ENCODE data around the gene GSC2. TPM values are rescaled to one million over a fixed set of nuclear protein-coding genes. Genes with fewer than 3 reads are reported as not detected.

Gene GSC2
- total RNA-seq, 1 donor from 2014 or later, result not detected

GRCh38 chr22:19172213-19173046 lies 22.3 kb upstream of the GSC2 start:
- H3K36me3 Mint-ChIP-seq (ENCODE audit: low read depth), result no peaks in the 10 kb centered on the region
- TF ChIP-seq CTCF (conservative IDR thresholded peaks at IDR 0.05), result no peak
- H3K4me3 Mint-ChIP-seq, result peak overlapping the region; percentile 95
- H3K4me1 Mint-ChIP-seq, result peaks cover 38% of the 10 kb centered on the region
- DNase-seq (ENCODE audit: low read depth, low spot score), result no peak
- peak overlapping the region; percentile 92 for H3K27ac Mint-ChIP-seq (ENCODE audit: unreplicated experiment)
- no peaks in the 10 kb centered on the region for H3K9me3 Mint-ChIP-seq
- H3K27me3 Mint-ChIP-seq (ENCODE audit: low read depth), result peaks cover 49% of the 10 kb centered on the region

DNA sequence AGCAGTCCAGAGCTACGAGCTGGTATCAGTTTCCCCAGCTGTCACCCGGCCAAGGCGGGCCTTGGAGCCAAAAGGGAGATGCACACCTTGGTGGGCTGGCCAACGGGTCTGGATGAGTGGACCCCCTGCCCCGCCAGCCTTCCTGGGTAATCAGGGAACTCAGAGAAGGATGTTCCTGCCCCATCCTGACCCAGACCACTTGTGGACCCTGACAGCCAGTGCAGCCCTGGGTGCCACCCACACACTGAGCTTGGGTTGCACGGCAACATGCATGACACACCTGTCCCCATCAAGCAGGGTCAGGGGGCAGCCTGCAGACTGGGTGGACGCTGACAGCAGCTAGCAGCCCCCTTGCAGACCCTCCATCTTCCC lies 19.8 kb upstream of the GSC2 start:
- no peak for TF ChIP-seq CTCF (conservative IDR thresholded peaks at IDR 0.05)
- DNase-seq (ENCODE audit: low read depth, low spot score), result no peak
- Mint-ChIP-seq H3K27me3 (ENCODE audit: low read depth) (peaks cover 72% of the 10 kb centered on the region), H3K27ac (ENCODE audit: unreplicated experiment) (no peak overlapping the region), H3K4me1 (peaks cover 30% of the 10 kb centered on the region), H3K9me3 (no peaks in the 10 kb centered on the region), H3K36me3 (ENCODE audit: low read depth) (no peaks in the 10 kb centered on the region), H3K4me3 (peak overlapping the region; percentile 95)

DNA sequence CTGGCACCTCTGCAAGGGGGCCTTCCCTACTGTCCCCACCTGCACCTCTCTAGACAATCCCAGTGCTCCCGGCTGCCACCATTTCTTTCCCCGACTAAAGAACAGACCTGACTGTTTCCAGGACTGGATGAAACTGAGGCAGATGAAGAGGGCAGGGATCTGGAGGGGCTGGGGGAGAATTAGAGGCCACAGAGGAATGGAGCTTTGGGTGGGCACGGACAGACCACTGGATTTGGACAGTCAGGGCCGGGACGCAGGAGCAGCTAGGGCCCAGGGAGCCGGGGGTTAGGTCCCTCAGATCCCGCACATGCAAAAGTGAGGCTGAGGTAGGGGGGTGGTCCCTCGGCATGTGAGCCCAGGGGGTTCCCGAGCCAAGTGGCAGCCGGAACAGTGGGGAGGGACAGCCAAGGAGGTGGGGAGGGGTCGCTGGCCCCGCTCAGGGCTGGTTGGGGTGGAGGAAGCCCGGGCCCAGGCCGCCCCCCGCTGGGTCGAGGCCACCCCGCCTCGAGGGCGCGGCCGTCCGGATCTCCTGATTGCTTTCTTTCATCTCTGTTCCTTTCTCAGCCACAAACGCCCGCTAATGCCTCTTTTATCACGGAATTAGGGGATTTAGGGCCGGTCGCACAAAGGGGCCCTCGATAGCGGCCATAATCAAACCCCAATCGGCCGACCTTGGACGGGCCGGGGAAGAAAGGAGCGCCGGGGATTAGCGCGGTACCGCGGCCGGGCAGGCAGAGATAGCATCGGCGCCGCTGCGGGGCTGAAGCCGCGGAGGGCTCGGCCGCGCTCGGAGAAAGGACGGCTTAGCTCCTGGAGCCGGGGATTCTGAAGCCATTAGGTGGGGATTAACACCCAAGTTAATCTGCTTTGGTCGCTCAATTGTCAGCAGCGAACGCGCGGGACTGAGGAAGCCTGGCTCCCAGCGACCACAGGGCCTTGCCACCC lies 19.2 kb upstream of the GSC2 start:
- no peak for DNase-seq (ENCODE audit: low read depth, low spot score)
- Mint-ChIP-seq H3K36me3 (ENCODE audit: low read depth) (no peaks in the 10 kb centered on the region), H3K27ac (ENCODE audit: unreplicated experiment) (no peak overlapping the region), H3K27me3 (ENCODE audit: low read depth) (peaks cover 77% of the 10 kb centered on the region), H3K4me1 (peaks cover 30% of the 10 kb centered on the region), H3K4me3 (peak overlapping the region; percentile 80), H3K9me3 (no peaks in the 10 kb centered on the region)
- no peak for TF ChIP-seq CTCF (conservative IDR thresholded peaks at IDR 0.05)

GRCh38 chr22:19168088-19168890 lies 18.2 kb upstream of the GSC2 start:
- H3K27me3 Mint-ChIP-seq (ENCODE audit: low read depth), result peaks cover 82% of the 10 kb centered on the region

More at GRCh38 chr22:19168088-19168890, 18.2 kb upstream of the GSC2 start:
- H3K4me1 Mint-ChIP-seq, result peaks cover 30% of the 10 kb centered on the region
- TF ChIP-seq CTCF (conservative IDR thresholded peaks at IDR 0.05), result no peak
- DNase-seq (ENCODE audit: low read depth, low spot score), result no peak
- H3K4me3 Mint-ChIP-seq, result peak overlapping the region; percentile 80
- H3K36me3 Mint-ChIP-seq (ENCODE audit: low read depth), result no peaks in the 10 kb centered on the region
- H3K27ac Mint-ChIP-seq (ENCODE audit: unreplicated experiment), result no peak overlapping the region
- H3K9me3 Mint-ChIP-seq, result no peaks in the 10 kb centered on the region

Measured in neural crest cell (in vitro differentiated cells).